Activated T-cell treated with anti-CD3 and anti-CD28 coated beads for 4 hours (primary cell): ENCODE results near the gene PCGF6.
A peak's percentile ranks its signal among the peaks of the same experiment; 100 is the strongest.
"Not testable (repeated sequence)": the region's sequence is repeated elsewhere in the genome, so short reads cannot be mapped to it uniquely, and the experiment has no call there.

Source experiments
- DNase-seq: peaks from one replicate; pipeline ENCODE4 v3.0.0-alpha.2; 2020

The PCGF6 gene

GRCh38 chr10:103350517-103351260 is at the start of gene PCGF6:
Gene PCGF6 (minus strand): TSS chr10:103351140. CDS start chr10:103351066, 74 bp downstream.
- peak; percentile 38 for DNase-seq

DNA sequence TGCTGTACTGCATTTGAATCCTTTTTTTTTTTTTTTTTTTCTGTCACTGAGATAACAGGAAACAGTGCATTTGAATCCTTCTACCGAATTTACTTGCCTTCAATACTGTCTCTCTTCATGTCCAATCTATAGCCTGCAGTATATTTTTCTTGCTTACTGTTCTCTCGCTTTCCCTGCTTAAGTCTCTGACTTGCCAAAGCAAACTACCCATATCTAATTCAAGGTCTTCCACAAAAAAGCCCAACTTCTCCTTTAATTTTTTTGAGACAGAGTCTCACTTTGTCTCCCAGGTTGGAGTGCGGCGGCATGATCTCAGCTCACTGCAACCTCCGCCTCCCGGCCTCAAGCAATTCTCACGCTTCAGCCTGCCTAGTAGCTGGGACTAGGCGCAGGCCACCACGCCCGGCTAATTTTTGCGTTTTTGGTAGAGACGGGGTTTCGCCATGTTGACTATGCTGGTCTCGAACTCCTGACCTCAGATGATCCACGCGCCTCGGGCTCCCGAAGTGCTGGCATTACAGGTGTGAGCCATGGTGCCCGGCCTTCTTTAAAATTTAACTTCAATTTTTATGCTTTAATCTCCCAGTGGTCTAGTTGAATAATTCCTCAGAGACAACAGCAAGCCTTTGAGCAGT is 46.4 kb upstream of the PCGF6 start:
- DNase-seq: no peak

DNA sequence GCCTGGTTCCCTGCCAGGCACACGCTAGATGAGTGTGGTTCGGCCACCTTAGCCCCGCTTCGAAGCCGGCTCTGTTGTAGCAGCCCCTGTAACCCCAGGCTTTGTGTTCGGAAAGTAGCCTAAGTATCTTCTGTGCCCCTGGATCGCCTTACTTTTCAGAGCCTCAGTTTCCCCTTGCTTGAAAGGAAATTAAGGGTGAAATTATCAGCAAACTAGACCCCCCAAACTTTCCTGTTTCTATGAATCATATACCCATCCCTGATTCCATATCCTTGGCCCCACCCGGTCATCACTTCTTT is 45.8 kb upstream of the PCGF6 start:
- DNase-seq: no peak

GRCh38 chr10:103396067-103396788 is 45.3 kb upstream of the PCGF6 start, which contains the start of the genes ATP5MK and PDCD11:
Gene ATP5MK (minus strand): TSS chr10:103396475. CDS start chr10:103392457, 4,018 bp downstream.
Gene PDCD11 (plus strand): TSS chr10:103396626. CDS start chr10:103398427, 1,801 bp downstream.
- peak; percentile 91 for DNase-seq

DNA sequence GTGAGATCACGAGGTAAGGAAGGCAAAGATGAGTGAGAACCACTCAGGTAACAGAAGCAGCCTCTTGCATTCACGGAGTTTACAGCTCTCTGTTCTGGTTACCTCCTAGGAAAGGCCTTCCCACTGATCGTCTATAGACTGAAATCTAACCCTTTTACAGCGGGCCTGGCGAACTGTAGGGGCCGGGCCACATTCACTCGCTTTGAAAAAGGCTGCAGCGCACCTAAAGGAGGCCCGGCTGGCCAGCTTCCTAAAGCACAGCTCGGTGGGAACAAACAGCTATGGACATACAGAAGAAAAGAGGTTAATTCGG is 44.8 kb upstream of the PCGF6 start:
- no peak for DNase-seq

- no peak for DNase-seq
Observed at GRCh38 chr10:103394180-103394579, 43.2 kb upstream of the PCGF6 start.

GRCh38 chr10:103382769-103383168 is 31.8 kb upstream of the PCGF6 start:
- no peak for DNase-seq

DNA sequence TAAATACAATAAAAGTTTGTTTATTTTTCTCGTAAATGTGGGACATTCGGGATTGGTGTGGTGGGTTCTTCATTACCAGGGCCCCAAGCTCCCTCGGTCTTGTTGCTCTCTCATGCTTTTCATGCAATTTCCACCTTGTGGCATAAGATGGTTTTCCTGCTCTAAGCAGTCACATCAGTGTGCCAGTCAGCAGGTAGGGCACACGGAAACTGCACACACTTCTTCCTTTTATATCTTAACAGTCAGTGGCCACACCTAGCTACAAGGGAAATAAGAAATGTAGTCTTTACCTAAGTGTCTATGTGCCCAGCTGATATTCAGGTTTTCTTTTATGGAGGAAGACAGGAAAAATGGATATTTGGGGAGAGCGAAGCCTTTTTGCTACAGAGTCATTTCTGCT is 23.3 kb upstream of the PCGF6 start:
- no peak for DNase-seq

DNA sequence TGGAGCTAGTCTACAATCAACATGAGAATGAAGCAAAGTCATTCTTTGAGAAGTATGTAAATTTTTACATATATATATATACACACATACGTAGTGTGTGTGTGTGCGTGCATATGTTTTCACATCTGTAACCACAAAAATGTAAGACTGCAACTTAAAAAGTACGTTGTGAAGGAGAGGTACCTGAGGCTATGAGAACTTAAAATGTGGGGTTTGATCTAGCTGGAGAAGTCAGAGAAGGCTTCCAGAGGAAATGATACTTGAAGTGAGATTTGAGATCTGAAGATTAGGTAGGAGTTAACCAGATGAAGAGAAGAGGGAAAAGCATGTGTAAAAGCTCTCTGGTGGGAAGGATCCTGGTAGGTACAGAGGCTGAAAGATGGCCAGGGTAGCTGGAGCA is 22.6 kb upstream of the PCGF6 start:
- no peak for DNase-seq

DNA sequence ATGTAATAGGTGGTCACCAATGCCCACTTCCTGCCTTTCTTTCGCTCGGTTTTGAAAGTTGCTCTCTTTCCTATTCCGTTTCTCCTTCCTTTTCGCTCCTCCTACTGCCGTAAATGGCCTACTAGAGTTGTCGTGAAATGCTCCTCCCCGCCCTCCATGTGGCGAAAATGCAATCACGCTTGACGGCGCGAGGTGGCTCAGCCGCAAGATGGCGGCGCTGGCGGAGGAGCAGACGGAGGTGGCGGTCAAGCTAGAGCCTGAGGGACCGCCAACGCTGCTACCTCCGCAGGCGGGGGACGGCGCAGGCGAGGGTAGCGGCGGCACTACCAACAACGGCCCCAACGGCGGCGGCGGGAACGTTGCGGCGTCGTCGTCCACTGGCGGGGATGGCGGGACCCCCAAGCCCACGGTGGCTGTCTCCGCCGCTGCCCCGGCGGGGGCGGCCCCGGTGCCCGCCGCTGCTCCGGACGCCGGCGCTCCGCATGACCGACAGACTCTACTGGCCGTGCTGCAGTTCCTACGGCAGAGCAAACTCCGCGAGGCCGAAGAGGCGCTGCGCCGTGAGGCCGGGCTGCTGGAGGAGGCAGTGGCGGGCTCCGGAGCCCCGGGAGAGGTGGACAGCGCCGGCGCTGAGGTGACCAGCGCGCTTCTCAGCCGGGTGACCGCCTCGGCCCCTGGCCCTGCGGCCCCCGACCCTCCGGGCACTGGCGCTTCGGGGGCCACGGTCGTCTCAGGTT is 17.0 kb upstream of the PCGF6 start, which contains the start of gene TAF5:
Gene TAF5, plus strand, starts transcription at position 195 of the 737 bp plus-strand sequence. Its CDS starts 14 bp downstream, at position 209.
- peak; percentile 83 for DNase-seq

GRCh38 chr10:103367379-103367781 is 16.4 kb upstream of the PCGF6 start:
- DNase-seq: no peak

DNA sequence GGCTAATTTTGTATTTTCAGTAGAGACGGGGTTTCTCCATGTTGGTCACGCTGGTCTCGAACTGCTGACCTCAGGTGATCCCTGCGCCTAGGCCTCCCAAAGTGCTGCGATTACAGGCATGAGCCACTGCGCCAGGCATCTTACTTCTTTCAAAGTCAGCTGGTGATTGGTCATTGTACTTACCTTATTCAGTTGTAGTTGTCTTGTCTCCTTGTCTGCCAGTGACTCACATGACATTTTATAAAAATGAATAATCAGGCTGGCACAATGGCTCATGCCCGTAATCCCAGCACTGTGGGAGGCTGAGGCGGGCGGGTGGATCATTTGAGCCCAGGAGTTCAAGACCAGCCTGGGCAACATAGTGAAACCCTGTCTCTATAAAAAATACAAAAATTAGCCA is 9.9 kb upstream of the PCGF6 start:
- not testable (repeated sequence) for DNase-seq

DNA sequence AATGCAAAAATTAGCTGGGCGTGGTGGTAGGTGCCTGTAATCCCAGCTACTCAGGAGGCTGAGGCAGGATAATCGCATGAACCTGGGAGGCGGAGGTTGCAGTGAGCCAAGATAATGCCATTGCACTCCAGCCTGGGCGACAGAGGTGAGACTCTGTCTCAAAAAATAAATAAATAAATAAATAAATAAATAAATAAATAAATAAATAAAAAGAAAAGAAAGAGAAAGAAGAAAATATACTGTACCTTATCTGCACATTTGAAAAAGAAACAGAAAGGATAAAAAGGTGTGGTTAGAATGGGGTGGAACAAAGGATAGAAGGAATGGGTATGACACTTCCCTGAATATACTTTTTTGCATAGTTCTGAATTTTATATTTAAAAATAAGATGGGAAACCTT is 8.6 kb upstream of the PCGF6 start:
- DNase-seq: not testable (repeated sequence)

- no peak for DNase-seq
Observed at GRCh38 chr10:103355906-103356599, 5.1 kb upstream of the PCGF6 start.

DNA sequence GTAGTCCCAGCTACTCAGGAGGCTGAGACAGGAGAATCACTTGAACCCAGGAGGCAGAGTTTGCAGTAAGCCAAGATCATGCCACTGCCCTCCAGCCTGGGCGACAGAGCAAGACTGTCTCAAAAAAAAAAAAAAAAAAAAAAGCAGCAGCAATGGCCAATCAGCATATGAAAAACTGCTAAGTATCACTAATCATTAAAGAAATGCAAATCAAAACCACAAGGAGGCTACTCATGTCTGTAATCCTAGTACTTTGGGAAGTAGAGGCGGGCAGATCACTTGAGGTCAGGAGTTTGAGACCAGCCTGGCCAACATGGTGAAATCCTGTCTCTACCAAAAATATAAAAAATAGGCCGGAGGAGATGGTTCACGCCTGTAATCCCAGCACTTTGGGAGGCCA is 3.6 kb upstream of the PCGF6 start:
- DNase-seq: not testable (repeated sequence)

DNA sequence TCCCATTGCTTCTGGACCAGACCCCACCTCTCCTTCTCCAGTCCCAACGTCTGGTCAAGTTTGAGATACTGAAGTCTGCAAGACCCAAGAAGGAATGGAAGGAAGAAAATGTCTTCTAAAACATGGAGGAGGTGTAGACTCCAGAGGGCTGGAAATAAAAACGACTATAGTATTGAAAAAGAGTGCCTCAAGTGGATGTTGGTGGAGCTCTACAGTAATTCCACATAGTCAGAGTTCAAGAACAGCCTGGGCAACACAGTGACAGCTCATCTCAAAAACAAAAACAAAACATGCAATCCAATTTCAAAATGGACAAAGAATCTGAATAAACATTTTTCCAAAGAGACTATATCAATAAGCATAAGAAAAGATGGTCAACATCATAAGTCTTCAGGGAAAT is 2.3 kb upstream of the PCGF6 start:
- DNase-seq: no peak

DNA sequence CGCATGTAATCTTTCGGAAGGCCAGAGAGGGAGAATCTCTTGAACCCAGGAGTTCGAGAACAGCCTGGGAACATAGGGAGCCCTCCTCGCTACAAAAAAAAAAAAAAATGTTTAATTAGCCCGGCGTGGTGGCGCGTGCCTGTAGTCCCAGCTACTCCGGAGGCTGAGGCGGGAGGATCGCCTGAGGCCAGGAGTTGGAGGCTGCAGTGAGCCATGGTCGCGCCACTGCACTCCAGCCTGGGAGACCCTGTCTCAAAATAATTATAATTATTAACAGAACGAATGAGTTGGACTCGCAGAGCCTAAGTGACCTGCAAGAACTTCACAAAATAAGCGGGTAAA is 794 bp downstream of the PCGF6 start:
- DNase-seq: no peak

- DNase-seq: no peak
Observed at GRCh38 chr10:103336370-103336769, 14.6 kb downstream of the PCGF6 start.

- no peak for DNase-seq
Observed at GRCh38 chr10:103334567-103334966, 16.4 kb downstream of the PCGF6 start.

DNA sequence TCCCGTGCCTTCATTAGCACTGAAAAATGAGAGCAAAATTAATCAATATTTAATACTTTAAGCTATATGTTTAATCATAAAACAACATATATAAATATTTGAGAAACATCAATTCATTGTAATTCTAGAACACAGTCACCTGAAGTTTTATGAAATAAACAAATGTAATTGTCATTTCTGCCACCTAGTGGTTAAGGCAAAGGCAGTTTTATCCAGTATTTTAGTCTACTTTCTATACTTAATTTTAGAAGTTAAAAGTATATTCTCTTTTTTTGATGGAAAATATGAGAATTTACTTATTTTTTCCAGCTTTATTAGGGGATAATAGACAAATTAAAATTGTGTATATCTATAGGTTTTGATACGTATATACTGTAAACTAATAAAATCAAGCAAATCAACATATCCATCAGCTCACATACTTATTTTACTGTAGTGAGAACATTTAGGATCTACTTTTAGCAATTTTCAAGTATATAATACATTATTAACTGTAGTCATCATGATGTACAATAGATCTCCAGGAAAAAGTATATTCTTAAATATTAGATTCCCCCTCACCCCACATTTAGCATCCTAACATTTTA is 16.9 kb downstream of the PCGF6 start:
- no peak for DNase-seq

GRCh38 chr10:103327906-103328305 is 23.0 kb downstream of the PCGF6 start:
- no peak for DNase-seq

DNA sequence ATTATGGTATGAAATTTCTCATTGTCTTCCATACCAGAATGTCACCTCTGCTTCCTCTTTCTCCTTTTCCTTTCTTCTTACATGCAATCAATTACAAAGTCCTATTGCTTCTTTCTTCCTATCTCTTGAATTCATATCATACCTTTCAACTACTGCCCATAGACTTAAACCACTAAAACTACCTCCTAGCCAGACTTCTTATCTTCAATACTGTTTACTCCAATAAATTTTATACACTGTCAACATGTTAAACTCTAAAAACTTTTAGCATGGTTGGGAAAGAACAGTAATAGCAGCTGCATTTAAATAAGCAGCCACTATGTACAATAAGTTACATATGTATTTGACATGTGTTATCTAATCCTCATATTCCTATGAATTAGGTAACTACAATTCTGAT is 34.9 kb downstream of the PCGF6 start:
- no peak for DNase-seq
